UCSD-AML1 (cell line): ENCODE results near the gene SIKE1.
"Not testable (repeated sequence)": the region's sequence is repeated elsewhere in the genome, so short reads cannot be mapped to it uniquely, and the experiment has no call there.

Experiments
- DNase-seq: peaks from one replicate; lab custom pipeline; 2025; ENCODE audit not compliant: unreplicated experiment; lab: John Stamatoyannopoulos, UW

The SIKE1 gene

GRCh38 chr1:114756009-114756892, 24.2 kb downstream of the SIKE1 start:
- DNase-seq = no peak

GRCh38 chr1:114755006-114755931, 25.2 kb downstream of the SIKE1 start:
- no peak for DNase-seq

- DNase-seq = not testable (repeated sequence)
These were observed 26.8 kb downstream of the SIKE1 start for GRCh38 chr1:114753702-114754101.

GRCh38 chr1:114753143-114753542, 27.3 kb downstream of the SIKE1 start:
- no peak for DNase-seq

- no peak for DNase-seq
These were observed 29.7 kb downstream of the SIKE1 start for GRCh38 chr1:114750780-114751179.

- DNase-seq = no peak
These were observed 30.6 kb downstream of the SIKE1 start for GRCh38 chr1:114749835-114750234.

- no peak for DNase-seq
These were observed 33.9 kb downstream of the SIKE1 start for GRCh38 chr1:114746450-114747121.

GRCh38 chr1:114745291-114745690, 35.2 kb downstream of the SIKE1 start:
- DNase-seq = no peak

GRCh38 chr1:114741963-114742746, 38.3 kb downstream of the SIKE1 start:
- no peak for DNase-seq

- no peak for DNase-seq
These were observed 40.2 kb downstream of the SIKE1 start for GRCh38 chr1:114740331-114740730.

- DNase-seq = no peak
These were observed 43.1 kb downstream of the SIKE1 start for GRCh38 chr1:114737314-114737849.

GRCh38 chr1:114735479-114735878, 45.0 kb downstream of the SIKE1 start:
- DNase-seq = no peak

- no peak for DNase-seq
These were observed 50.7 kb downstream of the SIKE1 start for GRCh38 chr1:114729782-114730181.

- DNase-seq = no peak
These were observed 51.9 kb downstream of the SIKE1 start for GRCh38 chr1:114728553-114728952.

- no peak for DNase-seq
These were observed 55.3 kb downstream of the SIKE1 start for GRCh38 chr1:114725230-114725629.

- DNase-seq = no peak
These were observed 56.6 kb downstream of the SIKE1 start for GRCh38 chr1:114723915-114724314.

GRCh38 chr1:114723457-114723856, 57.0 kb downstream of the SIKE1 start:
- DNase-seq = no peak

GRCh38 chr1:114720492-114720891, 60.0 kb downstream of the SIKE1 start:
- DNase-seq = no peak
